PFSK-1 (cell line): ENCODE data around the gene ADCY2.

ENCODE experiments used
- POLR2AphosphoS5 ChIP-seq: IDR thresholded peaks from 2 replicates; pipeline ENCODE4 v1.6.1; 2012; ENCODE audit warnings: low read depth, mild to moderate bottlenecking, control low read depth, low read length, moderate library complexity
- TAF1 ChIP-seq: IDR thresholded peaks from 2 replicates; pipeline ENCODE4 v1.6.1; 2012; ENCODE audit warnings: low read length, control low read depth, borderline replicate concordance; ENCODE audit not compliant: insufficient read depth
- TF ChIP-seq, protein P1 (sequence below), 2 experiments: IDR thresholded peaks; 2 replicates each; pipeline versions ENCODE4 v1.6.1 to v1.8.0; 2011 to 2012; ENCODE audit warnings: low read depth in 2 of 2, low read length in 2 of 2, control low read depth in 1 of 2, inconsistent platforms in 1 of 2, mild to moderate bottlenecking in 1 of 2, moderate library complexity in 1 of 2; ENCODE audit not compliant: insufficient read depth in 1 of 2

- TF ChIP-seq TAF1 (no peak), POLR2AphosphoS5 (no peak)
- TF ChIP-seq, protein P1, sequence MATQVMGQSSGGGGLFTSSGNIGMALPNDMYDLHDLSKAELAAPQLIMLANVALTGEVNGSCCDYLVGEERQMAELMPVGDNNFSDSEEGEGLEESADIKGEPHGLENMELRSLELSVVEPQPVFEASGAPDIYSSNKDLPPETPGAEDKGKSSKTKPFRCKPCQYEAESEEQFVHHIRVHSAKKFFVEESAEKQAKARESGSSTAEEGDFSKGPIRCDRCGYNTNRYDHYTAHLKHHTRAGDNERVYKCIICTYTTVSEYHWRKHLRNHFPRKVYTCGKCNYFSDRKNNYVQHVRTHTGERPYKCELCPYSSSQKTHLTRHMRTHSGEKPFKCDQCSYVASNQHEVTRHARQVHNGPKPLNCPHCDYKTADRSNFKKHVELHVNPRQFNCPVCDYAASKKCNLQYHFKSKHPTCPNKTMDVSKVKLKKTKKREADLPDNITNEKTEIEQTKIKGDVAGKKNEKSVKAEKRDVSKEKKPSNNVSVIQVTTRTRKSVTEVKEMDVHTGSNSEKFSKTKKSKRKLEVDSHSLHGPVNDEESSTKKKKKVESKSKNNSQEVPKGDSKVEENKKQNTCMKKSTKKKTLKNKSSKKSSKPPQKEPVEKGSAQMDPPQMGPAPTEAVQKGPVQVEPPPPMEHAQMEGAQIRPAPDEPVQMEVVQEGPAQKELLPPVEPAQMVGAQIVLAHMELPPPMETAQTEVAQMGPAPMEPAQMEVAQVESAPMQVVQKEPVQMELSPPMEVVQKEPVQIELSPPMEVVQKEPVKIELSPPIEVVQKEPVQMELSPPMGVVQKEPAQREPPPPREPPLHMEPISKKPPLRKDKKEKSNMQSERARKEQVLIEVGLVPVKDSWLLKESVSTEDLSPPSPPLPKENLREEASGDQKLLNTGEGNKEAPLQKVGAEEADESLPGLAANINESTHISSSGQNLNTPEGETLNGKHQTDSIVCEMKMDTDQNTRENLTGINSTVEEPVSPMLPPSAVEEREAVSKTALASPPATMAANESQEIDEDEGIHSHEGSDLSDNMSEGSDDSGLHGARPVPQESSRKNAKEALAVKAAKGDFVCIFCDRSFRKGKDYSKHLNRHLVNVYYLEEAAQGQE (IDR thresholded peaks at IDR 0.05; ENCODE audit: insufficient read depth in 1 of 2, low read depth in 2 of 2, low read length in 2 of 2), result no peak
These were observed 10.3 kb upstream of the ADCY2 start for GRCh38 chr5:7385681-7386080.
